GM23338 (cell line): ENCODE data around the gene PARD3. TPM values are rescaled to one million over a fixed set of nuclear protein-coding genes. Genes with fewer than 3 reads are reported as not detected.

ENCODE experiments used
- ATAC-seq: fragments of 200-7000 bp; cut with Tn5 transposase; 3 replicates; pipeline ENCODE4 v1.9.1; 2020
- DNase-seq: peaks from one replicate; pipeline ENCODE4 v3.0.0-alpha.2; 2015; ENCODE audit warnings: low spot score
- H2AFZ ChIP-seq: fragments of 200-600 bp; sonication (generic); 2 replicates; pipeline ENCODE4 v1.8.0; 2016; ENCODE audit warnings: antibody characterized with exemption, mild to moderate bottlenecking, moderate library complexity
- H3F3A ChIP-seq: fragments of 200-600 bp; sonication (generic); replicated peaks from 2 replicates; pipeline ENCODE4 v1.8.0; 2017; ENCODE audit warnings: antibody characterized with exemption, mixed run types, low read depth
- H3K27ac ChIP-seq: fragments of 200-600 bp; sonication (generic); 2 replicates; pipeline ENCODE4 v1.6.1; 2016; ENCODE audit warnings: low read depth
- H3K27me3 ChIP-seq: fragments of 200-600 bp; sonication (generic); 2 replicates; pipeline ENCODE4 v1.8.0; 2016; ENCODE audit warnings: mild to moderate bottlenecking, mixed run types, moderate library complexity; ENCODE audit not compliant: insufficient read depth
- H3K36me3 ChIP-seq: fragments of 200-600 bp; sonication (generic); 2 replicates; pipeline ENCODE4 v1.8.0; 2016; ENCODE audit warnings: mild to moderate bottlenecking; ENCODE audit not compliant: insufficient read depth
- H3K4me1 ChIP-seq: fragments of 200-600 bp; sonication (generic); 2 replicates; pipeline ENCODE4 v1.8.0; 2016; ENCODE audit warnings: mild to moderate bottlenecking, moderate library complexity; ENCODE audit not compliant: insufficient read depth
- H3K4me2 ChIP-seq: fragments of 200-600 bp; sonication (generic); 2 replicates; pipeline ENCODE4 v1.7.1; 2017; ENCODE audit warnings: mixed run types
- H3K4me3 ChIP-seq: fragments of 200-600 bp; sonication (generic); 2 replicates; pipeline ENCODE4 v1.6.1; 2016; ENCODE audit warnings: mixed run types
- H3K79me2 ChIP-seq: fragments of 200-600 bp; sonication (generic); replicated peaks from 2 replicates; pipeline ENCODE4 v1.8.0; 2017; ENCODE audit warnings: mild to moderate bottlenecking; ENCODE audit not compliant: insufficient read depth
- H3K9me2 ChIP-seq: fragments of 200-600 bp; sonication (generic); 2 replicates; pipeline ENCODE4 v1.8.0; 2017; ENCODE audit not compliant: insufficient read depth
- H4K20me1 ChIP-seq: fragments of 200-600 bp; sonication (generic); replicated peaks from 2 replicates; pipeline ENCODE4 v1.8.0; 2017; ENCODE audit warnings: mild to moderate bottlenecking; ENCODE audit not compliant: insufficient read depth
- H3K27ac Mint-ChIP-seq: 2 replicates; pipeline ENCODE4 v1.8.0; 2020; ENCODE audit warnings: inconsistent platforms, mild to moderate bottlenecking, moderate library complexity, mixed read lengths
- H3K27me3 Mint-ChIP-seq: 3 replicates; pipeline ENCODE4 v1.8.0; 2022; ENCODE audit warnings: low read depth, mild to moderate bottlenecking, moderate library complexity, mixed read lengths, inconsistent platforms; ENCODE audit not compliant: insufficient read depth, poor library complexity
- H3K36me3 Mint-ChIP-seq: 3 replicates; pipeline ENCODE4 v1.8.0; 2021; ENCODE audit warnings: low read depth, mild to moderate bottlenecking, inconsistent platforms, moderate library complexity, mixed read lengths
- H3K4me1 Mint-ChIP-seq: 3 replicates; pipeline ENCODE4 v1.8.0; 2020; ENCODE audit warnings: mild to moderate bottlenecking, inconsistent platforms, mixed read lengths
- H3K4me3 Mint-ChIP-seq: 3 replicates; pipeline ENCODE4 v1.8.0; 2021; ENCODE audit warnings: moderate library complexity, mild to moderate bottlenecking, inconsistent platforms, mixed read lengths
- H3K9me3 Mint-ChIP-seq: 3 replicates; pipeline ENCODE4 v1.8.0; 2020; ENCODE audit warnings: moderate library complexity, mild to moderate bottlenecking, inconsistent platforms, mixed read lengths
- CREB1 ChIP-seq: fragments of 250-450 bp; sonication (Bioruptor Pico); IDR thresholded peaks from 2 replicates; pipeline ENCODE4 v1.5.0; 2020; ENCODE audit warnings: low read depth, mild to moderate bottlenecking, moderate library complexity
- ETS1 ChIP-seq: IDR thresholded peaks from 2 replicates; pipeline ENCODE4 v1.6.1; 2016; ENCODE audit warnings: antibody characterized with exemption
- EZH2phosphoT487 ChIP-seq: fragments of 200-600 bp; sonication (generic); IDR thresholded peaks from one replicate; pipeline ENCODE4 v1.8.1; 2018; ENCODE audit warnings: antibody characterized with exemption; ENCODE audit not compliant: unreplicated experiment
- NANOG ChIP-seq: IDR thresholded peaks from 2 replicates; pipeline ENCODE4 v1.6.1; 2016; ENCODE audit warnings: antibody characterized with exemption, borderline replicate concordance
- REST ChIP-seq: IDR thresholded peaks from one replicate; pipeline ENCODE4 v1.6.1; 2018; ENCODE audit warnings: antibody characterized with exemption; ENCODE audit not compliant: unreplicated experiment
- STAT1 ChIP-seq: IDR thresholded peaks from one replicate; pipeline ENCODE4 v1.6.1; 2016; ENCODE audit warnings: antibody characterized with exemption; ENCODE audit not compliant: unreplicated experiment
- polyA plus RNA-seq: library from polyadenylated mRNA; unstranded; fragments of >200 nt; fragmentation: Nextera tagmentation; extraction: Ambion mirVana; gene quantifications from 2 replicates; pipeline ENCODE4 v1.2.1, GENCODE V29; 2016
- total RNA-seq: library from RNA; depleted of rRNA; stranded (reverse); fragments of >200 nt; shearing (Covaris generic); gene quantifications from 2 replicates; pipeline ENCODE4 v1.2.3, GENCODE V29; 2014

Gene PARD3
- total and polyA plus RNA-seq, 2 experiments from 2014 or later, result 30.2 to 51.4 TPM

GRCh38 chr10:34710391-34710751 is 104.7 kb downstream of the PARD3 start:
- H3F3A ChIP-seq, result no peaks in the 10 kb centered on the region
- H3K79me2 ChIP-seq, result peaks cover 97% of the 10 kb centered on the region
- TF ChIP-seq NANOG (no peak), REST (no peak), CREB1 (CRISPR knock-in tag) (no peak), STAT1 (no peak)
- H3K36me3 ChIP-seq, result no peaks in the 10 kb centered on the region
- H3K4me1 ChIP-seq, result 0 out of 2 replicates have a peak, but pooled peaks cover 5% of the 10 kb centered on the region
- no peak overlapping the region for H3K4me2 ChIP-seq
- Mint-ChIP-seq H3K36me3 (no peaks in the 10 kb centered on the region), H3K27me3 (peaks cover 2% of the 10 kb centered on the region), H3K4me3 (no peak overlapping the region), H3K4me1 (peaks cover 33% of the 10 kb centered on the region), H3K27ac (no peak overlapping the region), H3K9me3 (no peaks in the 10 kb centered on the region; the same call in 2 of the 3 replicates)
- H3K9me2 ChIP-seq, result no peaks in the 10 kb centered on the region
- ATAC-seq, result no peak
- H2AFZ ChIP-seq, result no peak overlapping the region
- DNase-seq, result no peak
- H3K27ac ChIP-seq, result no peak overlapping the region
- H4K20me1 ChIP-seq, result peaks cover 13% of the 10 kb centered on the region; the same call in 1 of the 2 replicates
- no peaks in the 10 kb centered on the region for H3K27me3 ChIP-seq
- H3K4me3 ChIP-seq, result no peak overlapping the region

- H3K27ac ChIP-seq, result no peak overlapping the region
Measured at GRCh38 chr10:34709637-34710390, 105.3 kb downstream of the PARD3 start.

More at GRCh38 chr10:34709637-34710390, 105.3 kb downstream of the PARD3 start:
- H3K27ac Mint-ChIP-seq, result no peak overlapping the region
- Histone ChIP-seq H3F3A (no peaks in the 10 kb centered on the region), H3K79me2 (peaks cover 99% of the 10 kb centered on the region), H3K36me3 (no peaks in the 10 kb centered on the region), H3K27me3 (no peaks in the 10 kb centered on the region), H2AFZ (no peak overlapping the region), H3K4me1 (0 out of 2 replicates have a peak, but pooled peaks cover 10% of the 10 kb centered on the region), H3K9me2 (no peaks in the 10 kb centered on the region), H3K4me3 (no peak overlapping the region), H4K20me1 (peaks cover 13% of the 10 kb centered on the region; the same call in 1 of the 2 replicates), H3K4me2 (no peak overlapping the region)
- no peaks in the 10 kb centered on the region; the same call in 2 of the 3 replicates for H3K9me3 Mint-ChIP-seq
- no peak overlapping the region for H3K4me3 Mint-ChIP-seq
- ATAC-seq, result no peak
- H3K36me3 Mint-ChIP-seq, result no peaks in the 10 kb centered on the region
- DNase-seq, result no peak
- H3K4me1 Mint-ChIP-seq, result peaks cover 37% of the 10 kb centered on the region
- peaks cover 2% of the 10 kb centered on the region for H3K27me3 Mint-ChIP-seq
- no peak for TF ChIP-seq REST
- TF ChIP-seq EZH2phosphoT487, result no peak
- no peak for TF ChIP-seq ETS1
